Measurements from ENCODE around the gene OR52D1.

Gene OR52D1

DNA sequence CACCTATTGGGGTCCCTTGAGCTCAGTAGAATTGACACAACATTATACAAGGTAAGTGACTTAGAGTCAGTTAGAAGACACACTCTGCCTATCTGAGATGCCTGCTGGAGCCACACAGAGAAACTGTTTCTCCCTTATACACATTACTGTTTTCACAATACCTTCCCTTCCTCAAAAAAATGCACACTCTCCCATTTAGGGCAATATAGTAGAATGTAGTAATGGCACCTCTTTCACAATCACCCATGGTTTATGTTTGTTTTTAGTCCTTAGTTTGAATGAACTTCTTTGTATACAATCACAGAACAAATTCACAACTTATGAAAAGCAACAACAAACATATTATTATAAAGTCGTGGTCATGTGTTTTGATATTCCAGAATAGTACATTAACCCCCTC lies 45.6 kb downstream of the OR52D1 start:
- no peak for DNase-seq (ENCODE audit: low spot score)
- no peak for ATAC-seq (ENCODE audit: low read depth)
- no peaks in the 10 kb centered on the region for H3K27me3 ChIP-seq (ENCODE audit: insufficient read depth, poor library complexity, severe bottlenecking)
- no peaks in the 10 kb centered on the region for H3K36me3 ChIP-seq (ENCODE audit: low read depth)
- no peaks in the 10 kb centered on the region for H3K9me3 ChIP-seq (ENCODE audit: severe bottlenecking)
- TF ChIP-seq, protein P1, sequence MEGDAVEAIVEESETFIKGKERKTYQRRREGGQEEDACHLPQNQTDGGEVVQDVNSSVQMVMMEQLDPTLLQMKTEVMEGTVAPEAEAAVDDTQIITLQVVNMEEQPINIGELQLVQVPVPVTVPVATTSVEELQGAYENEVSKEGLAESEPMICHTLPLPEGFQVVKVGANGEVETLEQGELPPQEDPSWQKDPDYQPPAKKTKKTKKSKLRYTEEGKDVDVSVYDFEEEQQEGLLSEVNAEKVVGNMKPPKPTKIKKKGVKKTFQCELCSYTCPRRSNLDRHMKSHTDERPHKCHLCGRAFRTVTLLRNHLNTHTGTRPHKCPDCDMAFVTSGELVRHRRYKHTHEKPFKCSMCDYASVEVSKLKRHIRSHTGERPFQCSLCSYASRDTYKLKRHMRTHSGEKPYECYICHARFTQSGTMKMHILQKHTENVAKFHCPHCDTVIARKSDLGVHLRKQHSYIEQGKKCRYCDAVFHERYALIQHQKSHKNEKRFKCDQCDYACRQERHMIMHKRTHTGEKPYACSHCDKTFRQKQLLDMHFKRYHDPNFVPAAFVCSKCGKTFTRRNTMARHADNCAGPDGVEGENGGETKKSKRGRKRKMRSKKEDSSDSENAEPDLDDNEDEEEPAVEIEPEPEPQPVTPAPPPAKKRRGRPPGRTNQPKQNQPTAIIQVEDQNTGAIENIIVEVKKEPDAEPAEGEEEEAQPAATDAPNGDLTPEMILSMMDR (IDR thresholded peaks at IDR 0.05; ENCODE audit: poor library complexity, severe bottlenecking) = no peak
- H3K4me1 ChIP-seq (ENCODE audit: insufficient read depth, poor library complexity, severe bottlenecking) = peaks cover 3% of the 10 kb centered on the region
- H3K27ac ChIP-seq (ENCODE audit: poor library complexity, severe bottlenecking) = no peak overlapping the region
- H3K4me3 ChIP-seq (ENCODE audit: severe bottlenecking) = no peak overlapping the region

DNA sequence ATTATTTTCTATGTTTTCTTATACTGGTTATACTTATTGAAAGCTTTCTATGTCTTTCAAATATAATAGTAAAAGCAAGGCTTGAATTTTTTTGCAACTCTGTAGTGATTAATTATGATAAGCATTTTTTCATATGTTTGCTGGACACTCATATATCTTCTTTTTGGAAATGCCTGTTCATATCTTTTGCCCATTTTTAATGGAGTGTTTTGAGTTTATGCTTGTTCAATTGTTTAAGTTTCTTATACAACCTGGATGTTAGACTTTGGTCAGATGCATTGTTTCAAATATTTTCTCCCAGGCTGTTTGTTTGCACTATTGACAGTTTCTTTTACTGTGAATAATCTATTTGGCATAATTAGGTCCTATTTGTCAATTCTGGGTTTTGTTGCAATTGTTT lies 48.0 kb downstream of the OR52D1 start:
- Histone ChIP-seq H3K27ac (ENCODE audit: poor library complexity, severe bottlenecking) (no peak overlapping the region), H3K36me3 (ENCODE audit: low read depth) (no peaks in the 10 kb centered on the region), H3K4me1 (ENCODE audit: insufficient read depth, poor library complexity, severe bottlenecking) (peaks cover 3% of the 10 kb centered on the region), H3K9me3 (ENCODE audit: severe bottlenecking) (no peaks in the 10 kb centered on the region), H3K27me3 (ENCODE audit: insufficient read depth, poor library complexity, severe bottlenecking) (no peaks in the 10 kb centered on the region), H3K4me3 (ENCODE audit: severe bottlenecking) (no peak overlapping the region)
- TF ChIP-seq, protein P1 (IDR thresholded peaks at IDR 0.05; ENCODE audit: poor library complexity, severe bottlenecking) = no peak
- no peak for DNase-seq (ENCODE audit: low spot score)
- ATAC-seq (ENCODE audit: low read depth) = no peak; the same call in 2 of the 3 replicates

Measured in RWPE2 (cell line).